ENCODE measurements around the gene LRRC37A.

- TF ChIP-seq ZFX (IDR thresholded peaks at IDR 0.05; ENCODE audit: borderline replicate concordance) (no peak), CTCF (IDR thresholded peaks at IDR 0.05) (no peak)
Observed at GRCh38 chr17:46262271-46262670, 32.7 kb upstream of the LRRC37A start.
